Stimulated activated CD4-positive, alpha-beta T cell treated with anti-CD3 and anti-CD28 coated beads, Interleukin-4, amount 100 ng/mL, for 4 hours (primary cell): Measurements from ENCODE around the gene ZGRF1.
"Not testable (repeated sequence)": the region's sequence is repeated elsewhere in the genome, so short reads cannot be mapped to it uniquely, and the experiment has no call there.

Experiments used
- DNase-seq, 2 experiments: peaks; one replicate each; pipeline ENCODE4 v3.0.0-alpha.2; 2020

Gene ZGRF1, protein sequence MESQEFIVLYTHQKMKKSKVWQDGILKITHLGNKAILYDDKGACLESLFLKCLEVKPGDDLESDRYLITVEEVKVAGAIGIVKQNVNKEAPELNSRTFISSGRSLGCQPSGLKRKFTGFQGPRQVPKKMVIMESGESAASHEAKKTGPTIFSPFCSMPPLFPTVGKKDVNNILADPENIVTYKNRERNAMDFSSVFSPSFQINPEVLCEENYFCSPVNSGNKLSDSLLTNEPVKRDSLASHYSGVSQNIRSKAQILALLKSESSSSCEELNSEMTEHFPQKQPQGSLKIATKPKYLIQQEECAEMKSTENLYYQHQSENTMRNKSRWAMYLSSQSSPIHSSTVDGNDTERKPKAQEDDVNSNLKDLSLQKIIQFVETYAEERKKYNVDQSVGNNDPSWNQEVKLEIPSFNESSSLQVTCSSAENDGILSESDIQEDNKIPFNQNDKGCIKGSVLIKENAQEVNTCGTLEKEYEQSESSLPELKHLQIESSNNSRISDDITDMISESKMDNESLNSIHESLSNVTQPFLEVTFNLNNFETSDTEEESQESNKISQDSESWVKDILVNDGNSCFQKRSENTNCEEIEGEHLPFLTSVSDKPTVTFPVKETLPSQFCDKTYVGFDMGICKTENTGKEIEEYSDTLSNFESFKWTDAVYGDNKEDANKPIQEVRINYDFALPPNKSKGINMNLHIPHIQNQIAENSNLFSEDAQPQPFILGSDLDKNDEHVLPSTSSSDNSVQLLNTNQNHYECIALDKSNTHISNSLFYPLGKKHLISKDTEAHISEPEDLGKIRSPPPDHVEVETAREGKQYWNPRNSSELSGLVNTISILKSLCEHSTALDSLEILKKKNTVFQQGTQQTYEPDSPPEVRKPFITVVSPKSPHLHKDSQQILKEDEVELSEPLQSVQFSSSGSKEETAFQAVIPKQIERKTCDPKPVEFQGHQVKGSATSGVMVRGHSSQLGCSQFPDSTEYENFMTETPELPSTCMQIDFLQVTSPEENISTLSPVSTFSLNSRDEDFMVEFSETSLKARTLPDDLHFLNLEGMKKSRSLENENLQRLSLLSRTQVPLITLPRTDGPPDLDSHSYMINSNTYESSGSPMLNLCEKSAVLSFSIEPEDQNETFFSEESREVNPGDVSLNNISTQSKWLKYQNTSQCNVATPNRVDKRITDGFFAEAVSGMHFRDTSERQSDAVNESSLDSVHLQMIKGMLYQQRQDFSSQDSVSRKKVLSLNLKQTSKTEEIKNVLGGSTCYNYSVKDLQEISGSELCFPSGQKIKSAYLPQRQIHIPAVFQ (N-terminal part only)

GRCh38 chr4:112636688-112637551, at the start of gene ZGRF1, which contains the start of gene LARP7:
ZGRF1 (minus strand) TSS chr4:112636909; CDS start chr4:112633176, 3,733 bp downstream.
LARP7 (plus strand) TSS chr4:112637143; CDS start chr4:112644670, 7,527 bp downstream.
- DNase-seq: peak; percentile 93 to 98

GRCh38 chr4:112680996-112681395, 44.3 kb upstream of the ZGRF1 start:
- DNase-seq: no peak

GRCh38 chr4:112677519-112678091, 40.9 kb upstream of the ZGRF1 start:
- DNase-seq: no peak

- no peak for DNase-seq
Measured at GRCh38 chr4:112674376-112674775, 37.7 kb upstream of the ZGRF1 start.

GRCh38 chr4:112673686-112674085, 37.0 kb upstream of the ZGRF1 start:
- DNase-seq: no peak

DNA sequence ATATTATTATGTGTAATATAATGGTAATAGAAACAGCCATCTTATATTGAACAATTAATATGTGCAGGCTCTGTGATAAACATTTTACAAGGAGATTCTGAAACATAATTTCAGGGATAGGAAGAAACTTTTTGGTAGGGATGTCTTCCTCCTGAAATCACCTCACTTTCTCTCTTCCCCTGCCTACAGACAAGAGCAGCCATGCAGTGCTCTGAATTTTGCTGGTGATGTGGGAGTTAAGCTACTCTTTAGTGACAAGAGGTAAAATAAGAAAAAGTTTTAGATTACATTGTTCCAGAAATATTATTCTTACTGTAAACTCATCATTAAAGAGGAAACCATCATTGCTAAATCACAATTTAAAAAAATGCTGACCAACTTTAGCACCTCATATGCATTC, 36.4 kb upstream of the ZGRF1 start:
- no peak for DNase-seq

GRCh38 chr4:112668131-112668530, 31.4 kb upstream of the ZGRF1 start:
- DNase-seq: no peak

GRCh38 chr4:112664611-112665010, 27.9 kb upstream of the ZGRF1 start:
- DNase-seq: no peak

DNA sequence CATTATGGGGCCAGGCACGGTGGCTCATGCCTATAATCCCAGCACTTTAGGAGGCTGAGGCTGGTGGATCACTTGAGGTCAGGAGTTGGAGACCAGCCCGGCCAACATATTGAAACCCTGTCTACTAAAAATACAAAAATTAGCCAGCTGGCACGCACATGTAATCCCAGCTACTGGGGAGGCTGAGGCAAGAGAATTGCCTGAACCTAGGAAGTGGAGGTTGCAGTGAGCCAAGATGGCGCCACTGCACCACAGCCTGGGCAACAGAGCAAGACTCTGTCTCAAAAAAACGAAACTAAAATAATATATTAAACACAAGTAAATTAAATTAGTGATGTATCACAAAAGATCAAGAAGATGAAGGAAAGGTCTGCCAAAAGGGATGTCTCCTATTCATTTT, 19.4 kb upstream of the ZGRF1 start:
- DNase-seq: not testable (repeated sequence)

GRCh38 chr4:112655270-112655669, 18.6 kb upstream of the ZGRF1 start:
- no peak for DNase-seq

- no peak for DNase-seq
Measured at GRCh38 chr4:112652216-112652615, 15.5 kb upstream of the ZGRF1 start.

DNA sequence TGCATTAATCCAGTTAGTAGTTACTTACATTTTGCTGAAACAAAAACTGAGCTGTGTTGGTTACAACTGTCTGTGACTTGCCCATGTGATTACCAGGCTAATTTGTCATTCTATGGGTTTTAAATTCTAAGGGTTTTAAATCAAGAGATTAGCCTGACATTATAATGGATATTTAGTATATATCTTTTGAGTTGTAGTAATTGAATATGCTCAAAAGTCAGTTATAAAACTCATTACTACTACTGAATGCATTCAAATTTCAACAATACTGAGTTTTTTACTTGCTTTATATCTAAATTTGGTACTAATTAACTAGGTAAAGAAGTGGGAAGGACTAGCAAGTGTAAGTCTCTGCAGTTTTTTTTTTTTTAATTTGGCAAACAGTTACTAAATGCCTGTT, 14.9 kb upstream of the ZGRF1 start:
- no peak for DNase-seq

DNA sequence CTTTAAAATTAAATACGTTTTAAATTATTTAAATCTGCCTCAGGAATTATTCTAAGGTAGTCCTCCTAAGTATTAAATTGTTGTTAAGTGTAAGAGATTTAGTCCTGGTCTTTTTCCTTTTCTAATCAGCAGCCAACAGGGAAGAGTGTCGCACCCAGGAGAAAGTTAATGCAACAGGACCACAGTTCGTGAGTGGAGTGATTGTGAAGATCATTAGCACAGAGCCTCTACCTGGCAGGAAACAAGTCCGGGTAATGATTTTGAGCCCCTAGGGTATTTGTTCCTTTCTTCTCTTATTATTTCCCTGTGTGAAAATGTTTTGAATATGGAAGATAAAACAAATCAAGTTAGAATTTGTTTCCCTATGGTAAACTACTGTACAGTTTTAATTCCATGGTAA, 13.6 kb upstream of the ZGRF1 start:
- DNase-seq: no peak

- DNase-seq: no peak
Measured at GRCh38 chr4:112649055-112649408, 12.3 kb upstream of the ZGRF1 start.

- no peak for DNase-seq
Measured at GRCh38 chr4:112648263-112649054, 11.8 kb upstream of the ZGRF1 start.

DNA sequence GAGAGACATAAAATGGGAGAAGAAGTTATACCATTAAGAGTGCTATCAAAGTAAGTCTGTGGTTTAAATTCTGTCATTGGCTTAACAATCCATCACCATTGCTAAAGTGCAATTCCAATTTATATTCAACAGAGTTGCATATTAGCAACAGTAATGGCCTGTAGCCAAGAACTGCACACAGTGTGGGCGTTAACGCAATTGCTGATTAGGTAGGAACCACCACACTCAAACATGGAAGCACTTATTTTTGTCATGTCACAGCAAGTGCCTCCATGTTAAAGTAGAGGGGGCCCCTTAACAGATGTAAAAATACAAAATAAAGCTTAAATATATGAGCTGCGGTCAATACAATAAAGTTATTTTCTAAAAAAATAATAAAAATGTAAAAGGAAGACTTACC, 11.1 kb upstream of the ZGRF1 start:
- DNase-seq: no peak

GRCh38 chr4:112646632-112647537, 10.2 kb upstream of the ZGRF1 start:
- DNase-seq: no peak

- DNase-seq: no peak
Measured at GRCh38 chr4:112645541-112646329, 9.0 kb upstream of the ZGRF1 start.
